Measurements from ENCODE around the gene THSD7B.

DNA sequence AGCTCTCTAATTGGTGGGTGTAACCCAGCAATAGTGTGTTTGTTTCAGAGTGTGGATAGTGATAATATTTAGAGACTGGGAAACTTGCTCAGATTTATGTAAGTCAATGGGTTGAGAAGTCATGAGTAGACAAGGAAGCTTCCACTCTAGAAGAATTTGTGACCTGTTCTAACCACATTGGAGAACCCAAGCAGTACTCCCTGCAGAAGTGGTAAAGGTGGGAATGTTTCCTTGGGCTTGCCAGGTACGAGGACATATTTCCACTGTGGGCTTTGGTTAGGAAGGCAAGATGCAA is 350.4 kb downstream of the THSD7B start:
- TF ChIP-seq, protein P1, sequence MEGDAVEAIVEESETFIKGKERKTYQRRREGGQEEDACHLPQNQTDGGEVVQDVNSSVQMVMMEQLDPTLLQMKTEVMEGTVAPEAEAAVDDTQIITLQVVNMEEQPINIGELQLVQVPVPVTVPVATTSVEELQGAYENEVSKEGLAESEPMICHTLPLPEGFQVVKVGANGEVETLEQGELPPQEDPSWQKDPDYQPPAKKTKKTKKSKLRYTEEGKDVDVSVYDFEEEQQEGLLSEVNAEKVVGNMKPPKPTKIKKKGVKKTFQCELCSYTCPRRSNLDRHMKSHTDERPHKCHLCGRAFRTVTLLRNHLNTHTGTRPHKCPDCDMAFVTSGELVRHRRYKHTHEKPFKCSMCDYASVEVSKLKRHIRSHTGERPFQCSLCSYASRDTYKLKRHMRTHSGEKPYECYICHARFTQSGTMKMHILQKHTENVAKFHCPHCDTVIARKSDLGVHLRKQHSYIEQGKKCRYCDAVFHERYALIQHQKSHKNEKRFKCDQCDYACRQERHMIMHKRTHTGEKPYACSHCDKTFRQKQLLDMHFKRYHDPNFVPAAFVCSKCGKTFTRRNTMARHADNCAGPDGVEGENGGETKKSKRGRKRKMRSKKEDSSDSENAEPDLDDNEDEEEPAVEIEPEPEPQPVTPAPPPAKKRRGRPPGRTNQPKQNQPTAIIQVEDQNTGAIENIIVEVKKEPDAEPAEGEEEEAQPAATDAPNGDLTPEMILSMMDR (IDR thresholded peaks at IDR 0.05), result no peak
- no peak for TF ChIP-seq POLR2A (IDR thresholded peaks at IDR 0.05)
